HG03354 (cell line): Measurements from ENCODE around the gene TUBB4B.

Experiments
- ATAC-seq: cut with Tn5 transposase; IDR thresholded peaks from one replicate; pipeline ENCODE4 v1.9.1; 2021; ENCODE audit warnings: mild to moderate bottlenecking; ENCODE audit not compliant: unreplicated experiment, poor library complexity, severe bottlenecking

Gene TUBB4B

GRCh38 chr9:137278721-137279711 lies 37.9 kb downstream of the TUBB4B start:
- no peak for ATAC-seq

- no peak for ATAC-seq
Observed at GRCh38 chr9:137279741-137280473, 38.8 kb downstream of the TUBB4B start.

DNA sequence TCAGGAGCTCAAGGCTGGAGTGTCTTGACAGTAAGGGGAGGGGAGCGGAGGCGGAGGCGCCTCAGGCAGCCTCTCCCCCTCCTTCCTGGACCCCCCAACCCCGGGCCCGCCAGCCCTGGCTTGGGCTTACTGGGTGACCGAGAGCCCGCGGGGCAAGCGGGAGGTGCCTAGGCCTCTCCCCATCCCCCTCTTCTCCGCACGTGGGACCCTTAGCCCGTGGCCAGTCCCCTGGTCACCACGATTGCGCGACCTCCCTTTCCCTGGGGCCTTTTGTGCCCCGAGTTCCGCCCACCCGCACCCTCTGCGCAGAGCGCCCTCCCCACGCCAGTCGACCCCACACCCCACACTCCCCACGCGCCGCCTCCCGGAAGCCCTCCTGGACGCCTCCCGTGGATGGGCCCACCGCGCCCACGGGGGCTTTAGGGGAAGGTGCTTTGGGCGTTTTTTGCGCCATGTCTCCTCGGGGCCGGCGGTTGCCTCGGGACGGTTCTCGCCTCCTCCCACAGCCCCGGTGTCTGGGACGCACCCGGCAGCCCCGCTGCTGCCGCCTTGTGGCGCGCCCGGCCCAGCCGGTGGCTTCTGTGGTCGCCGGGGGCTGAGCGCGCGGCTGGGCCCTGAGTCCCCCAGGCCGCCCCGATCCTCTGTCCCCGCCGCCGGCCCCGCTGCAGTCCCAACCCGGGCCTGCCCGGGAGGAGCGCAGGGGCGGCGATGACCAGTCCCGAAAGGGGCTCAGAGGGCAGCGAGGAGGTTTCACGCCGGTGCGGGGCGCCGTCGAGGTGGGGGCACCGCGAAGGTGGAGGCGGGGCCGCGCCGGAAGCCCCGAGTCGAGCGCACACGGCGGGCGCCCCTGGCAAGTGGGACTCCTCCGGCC lies 39.6 kb downstream of the TUBB4B start:
- no peak for ATAC-seq

- no peak for ATAC-seq
Observed at GRCh38 chr9:137281345-137282116, 40.4 kb downstream of the TUBB4B start.

DNA sequence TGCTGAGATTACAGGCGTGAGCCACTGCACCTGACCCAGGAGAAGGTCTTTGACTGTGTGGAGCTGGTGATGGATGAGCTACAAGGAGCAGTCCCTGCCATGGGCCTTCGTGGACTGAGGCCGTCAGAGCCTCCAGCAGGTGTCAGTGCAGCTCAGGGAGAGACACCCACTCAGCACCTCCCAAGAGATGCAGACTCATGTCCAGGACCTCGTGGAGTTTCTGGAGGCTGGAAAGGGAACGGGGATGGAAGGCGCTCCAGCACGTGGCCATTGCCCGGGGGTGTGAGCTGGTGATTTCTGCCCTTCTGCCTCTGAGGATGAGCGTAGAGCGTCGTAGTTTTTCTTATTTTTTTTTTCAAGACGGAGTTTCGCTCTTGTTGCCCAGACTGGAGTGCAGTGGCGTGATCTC lies 45.9 kb downstream of the TUBB4B start:
- peak; percentile 25 for ATAC-seq

DNA sequence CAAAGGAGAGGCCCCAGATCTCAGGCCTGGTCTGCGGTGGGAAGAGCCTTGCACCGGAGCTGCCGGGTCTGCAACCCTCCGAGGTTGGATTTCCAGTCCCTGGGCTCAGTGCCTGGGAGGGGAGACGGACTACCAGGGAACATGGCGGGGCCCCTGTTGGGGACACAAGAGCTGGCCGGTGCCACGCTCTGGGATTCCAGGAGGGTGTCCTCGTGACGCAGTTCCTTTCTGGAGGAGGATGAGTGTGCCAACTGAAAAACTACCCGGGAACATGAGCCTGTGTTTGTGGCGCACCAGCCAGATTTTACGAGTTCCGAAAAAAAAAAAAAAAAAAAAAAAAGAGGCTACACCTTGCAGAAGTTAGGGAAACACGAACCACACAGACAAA lies 52.0 kb downstream of the TUBB4B start:
- ATAC-seq, result no peak
